ENCODE data around the gene PXDN.

PXDN gene

DNA sequence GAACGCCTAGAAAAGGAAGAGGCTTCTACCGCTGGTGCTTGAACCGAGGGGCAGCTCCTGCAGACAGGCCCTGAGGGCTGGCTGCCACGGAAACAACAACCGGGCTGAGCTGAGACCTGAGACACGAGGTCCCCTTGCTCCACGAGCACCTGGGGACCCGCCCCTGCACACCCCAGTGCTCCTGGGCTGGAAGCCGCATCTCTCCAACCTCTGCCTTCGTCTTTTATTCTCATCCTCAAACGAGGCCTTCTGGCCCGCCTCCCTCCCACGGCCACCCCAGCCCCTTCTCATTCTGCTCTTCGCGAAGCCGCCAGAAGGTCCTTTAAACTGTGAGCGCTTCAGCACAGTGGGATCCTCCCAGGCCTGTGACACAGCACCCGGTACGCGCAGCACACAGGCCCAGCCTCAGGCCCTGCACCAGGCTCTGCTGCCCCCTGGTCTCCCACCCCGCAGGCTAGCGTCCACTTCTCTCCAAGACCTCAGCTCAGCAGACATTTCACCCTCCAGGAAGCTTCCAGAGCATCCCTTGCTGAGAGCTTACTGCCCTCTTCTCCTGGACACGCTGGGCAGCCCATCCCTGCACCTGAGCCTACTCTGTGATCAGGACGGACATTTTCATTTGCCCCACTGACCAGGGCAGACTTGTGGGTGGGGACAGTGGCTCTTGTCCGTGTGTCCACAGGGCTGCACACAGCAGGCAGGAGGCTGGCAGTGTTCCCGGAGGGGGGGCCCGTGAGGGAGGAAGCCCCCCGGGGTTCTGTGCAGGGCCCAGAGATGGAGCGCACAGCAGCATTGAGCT, 149.7 kb downstream of the PXDN start:
- peak overlapping the region; percentile 96 for H3K27ac ChIP-seq (ENCODE audit: low read depth, low read length, severe bottlenecking)
- H3K36me3 ChIP-seq (ENCODE audit: control insufficient read depth, insufficient read depth, low read length), result no peaks in the 10 kb centered on the region
- WGBS, 2 experiments (ENCODE audit: insufficient coverage in 2 of 2), result 80 to 87% methylated on average over 27 of the region's 29 CpGs
- H3K4me1 ChIP-seq (ENCODE audit: control insufficient read depth, insufficient read depth, low read length, poor library complexity, severe bottlenecking), result peaks cover 37% of the 10 kb centered on the region
- no peak overlapping the region for H3K4me3 ChIP-seq (ENCODE audit: extremely low read depth, insufficient read depth, low read length, poor library complexity, severe bottlenecking)
- no peaks in the 10 kb centered on the region for H3K9me3 ChIP-seq (ENCODE audit: control insufficient read depth, low read length)

DNA sequence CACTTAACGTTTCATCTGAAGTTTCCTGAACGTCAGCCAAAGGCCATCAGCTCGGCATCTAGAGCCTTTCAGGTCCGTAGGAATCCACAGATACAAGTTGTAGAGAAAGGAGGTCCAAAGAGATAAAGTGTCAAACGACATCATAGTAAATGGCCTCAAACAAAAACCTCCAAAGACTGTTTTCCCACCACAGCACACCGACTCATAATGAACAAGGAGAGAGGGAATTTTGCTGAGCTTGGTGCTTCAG, 150.3 kb downstream of the PXDN start:
- peak overlapping the region; percentile 96 for H3K27ac ChIP-seq (ENCODE audit: low read depth, low read length, severe bottlenecking)
- H3K9me3 ChIP-seq (ENCODE audit: control insufficient read depth, low read length), result no peaks in the 10 kb centered on the region
- H3K4me1 ChIP-seq (ENCODE audit: control insufficient read depth, insufficient read depth, low read length, poor library complexity, severe bottlenecking), result peaks cover 40% of the 10 kb centered on the region
- no peaks in the 10 kb centered on the region for H3K36me3 ChIP-seq (ENCODE audit: control insufficient read depth, insufficient read depth, low read length)
- 8 to 31% methylated on average over 2 to 5 of the region's 6 CpGs for WGBS, 2 experiments (ENCODE audit: insufficient coverage in 2 of 2)
- H3K4me3 ChIP-seq (ENCODE audit: extremely low read depth, insufficient read depth, low read length, poor library complexity, severe bottlenecking), result no peak overlapping the region

DNA sequence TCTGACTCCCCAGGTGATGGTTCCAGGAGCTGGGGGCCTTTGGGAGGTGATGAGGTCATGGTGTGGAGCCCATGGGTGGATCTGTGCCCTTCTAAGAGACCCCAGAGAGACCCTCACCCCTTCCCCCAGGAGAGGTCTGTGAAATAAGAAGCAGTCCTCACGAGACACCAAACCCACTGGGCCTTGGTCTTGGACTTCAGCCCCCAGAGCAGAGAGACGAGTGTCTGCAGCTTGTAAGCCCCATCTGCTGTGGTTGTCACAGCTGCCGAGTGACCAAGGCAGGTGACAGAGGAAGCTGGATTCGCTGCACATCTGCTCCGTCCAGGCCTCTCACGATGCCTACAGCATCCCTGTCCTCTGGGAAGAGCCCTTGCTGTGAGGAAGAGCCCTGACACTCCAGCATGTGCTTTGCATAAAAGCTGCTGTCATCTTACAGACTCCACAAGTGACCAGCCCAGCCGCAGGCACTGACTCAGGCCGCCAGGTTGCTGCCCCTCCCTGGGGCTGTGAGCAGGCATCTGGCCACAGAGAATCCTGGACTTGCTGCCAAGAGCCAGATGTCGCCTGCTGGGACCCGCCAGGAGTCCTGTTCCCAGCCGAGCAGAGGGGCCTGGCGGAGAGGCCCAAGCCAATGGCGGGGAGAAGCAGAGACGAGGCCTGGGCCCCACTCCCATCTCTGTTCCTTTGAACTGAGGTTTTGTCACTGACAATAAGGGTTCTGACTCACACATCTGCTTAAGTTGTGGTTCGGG, 150.8 kb downstream of the PXDN start:
- H3K4me3 ChIP-seq (ENCODE audit: extremely low read depth, insufficient read depth, low read length, poor library complexity, severe bottlenecking), result no peak overlapping the region
- 43 to 51% methylated on average over 14 to 15 of the region's 15 CpGs for WGBS, 2 experiments (ENCODE audit: insufficient coverage in 2 of 2)
- H3K4me1 ChIP-seq (ENCODE audit: control insufficient read depth, insufficient read depth, low read length, poor library complexity, severe bottlenecking), result peaks cover 45% of the 10 kb centered on the region
- H3K36me3 ChIP-seq (ENCODE audit: control insufficient read depth, insufficient read depth, low read length), result no peaks in the 10 kb centered on the region
- no peaks in the 10 kb centered on the region for H3K9me3 ChIP-seq (ENCODE audit: control insufficient read depth, low read length)
- H3K27ac ChIP-seq (ENCODE audit: low read depth, low read length, severe bottlenecking), result peak overlapping the region; percentile 96

DNA sequence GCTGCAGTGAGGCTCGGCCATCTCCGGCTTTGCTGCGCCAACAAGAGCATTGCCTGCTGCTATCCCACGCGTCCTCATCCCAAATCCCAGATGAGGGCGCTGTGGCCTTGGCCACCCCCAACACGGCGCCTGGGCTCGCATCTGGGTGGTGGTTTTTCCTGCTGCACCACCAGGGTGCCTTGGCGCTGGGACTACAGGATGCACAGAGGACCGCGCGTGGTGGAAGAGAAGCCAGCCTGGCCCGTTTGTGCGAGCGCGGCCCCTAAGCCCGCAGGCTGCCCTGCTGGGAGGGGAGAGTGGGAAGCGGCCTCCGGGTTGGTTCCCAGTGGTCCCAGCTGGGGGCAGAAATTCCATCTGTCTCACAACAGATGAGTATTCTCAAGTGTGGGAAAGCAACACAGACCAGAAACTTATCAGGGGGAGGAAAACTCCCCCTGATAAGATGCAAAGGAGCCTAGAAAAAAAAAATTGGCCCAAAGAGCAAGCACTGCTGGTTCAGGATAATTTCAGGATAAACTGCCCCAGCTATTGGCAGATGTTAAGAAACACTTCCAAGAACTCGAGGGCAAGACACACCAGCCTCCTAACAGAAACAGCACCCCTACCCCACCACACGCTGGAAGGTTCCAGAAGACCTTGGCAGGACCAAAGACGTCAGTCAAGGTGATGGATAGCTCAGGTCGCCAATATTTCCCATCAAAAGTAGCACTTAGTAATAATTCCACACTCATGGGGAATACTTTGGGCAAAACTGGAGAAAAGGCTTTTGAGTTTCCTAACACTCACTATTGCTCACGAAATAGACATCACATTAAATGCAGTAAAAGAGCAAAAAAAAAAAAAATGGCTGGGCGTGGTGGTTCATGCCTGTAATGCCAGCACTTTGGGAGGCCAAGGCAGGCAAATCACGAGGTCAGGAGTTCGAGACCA, 152.1 kb downstream of the PXDN start:
- Histone ChIP-seq H3K36me3 (ENCODE audit: control insufficient read depth, insufficient read depth, low read length) (no peaks in the 10 kb centered on the region), H3K4me3 (ENCODE audit: extremely low read depth, insufficient read depth, low read length, poor library complexity, severe bottlenecking) (no peak overlapping the region), H3K27ac (ENCODE audit: low read depth, low read length, severe bottlenecking) (peak overlapping the region; percentile 80), H3K9me3 (ENCODE audit: control insufficient read depth, low read length) (no peaks in the 10 kb centered on the region), H3K4me1 (ENCODE audit: control insufficient read depth, insufficient read depth, low read length, poor library complexity, severe bottlenecking) (peaks cover 47% of the 10 kb centered on the region)
- WGBS, 2 experiments (ENCODE audit: insufficient coverage in 2 of 2), result 24% methylated on average over 21 to 23 of the region's 28 CpGs

DNA sequence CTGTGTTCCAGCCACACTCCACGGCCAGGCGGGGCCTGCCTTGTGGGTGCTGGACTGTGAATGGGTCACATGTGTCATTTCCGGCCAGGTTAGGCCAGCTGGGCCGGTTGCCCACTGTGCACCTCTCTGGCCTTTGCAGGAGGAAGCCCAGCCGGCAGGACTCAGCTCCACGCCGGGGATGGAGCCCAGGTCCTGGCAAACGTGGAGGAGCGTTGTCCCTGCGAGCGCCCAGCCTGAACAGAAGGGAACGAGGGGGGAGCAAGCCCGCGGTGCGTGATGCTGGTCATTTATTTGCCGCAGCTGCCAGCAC, 152.9 kb downstream of the PXDN start:
- no peaks in the 10 kb centered on the region for H3K36me3 ChIP-seq (ENCODE audit: control insufficient read depth, insufficient read depth, low read length)
- no peak overlapping the region for H3K4me3 ChIP-seq (ENCODE audit: extremely low read depth, insufficient read depth, low read length, poor library complexity, severe bottlenecking)
- peak overlapping the region; percentile 80 for H3K27ac ChIP-seq (ENCODE audit: low read depth, low read length, severe bottlenecking)
- H3K4me1 ChIP-seq (ENCODE audit: control insufficient read depth, insufficient read depth, low read length, poor library complexity, severe bottlenecking), result peaks cover 47% of the 10 kb centered on the region
- 76 to 88% methylated on average over 16 of the region's 16 CpGs for WGBS, 2 experiments (ENCODE audit: insufficient coverage in 2 of 2)
- H3K9me3 ChIP-seq (ENCODE audit: control insufficient read depth, low read length), result no peaks in the 10 kb centered on the region

DNA sequence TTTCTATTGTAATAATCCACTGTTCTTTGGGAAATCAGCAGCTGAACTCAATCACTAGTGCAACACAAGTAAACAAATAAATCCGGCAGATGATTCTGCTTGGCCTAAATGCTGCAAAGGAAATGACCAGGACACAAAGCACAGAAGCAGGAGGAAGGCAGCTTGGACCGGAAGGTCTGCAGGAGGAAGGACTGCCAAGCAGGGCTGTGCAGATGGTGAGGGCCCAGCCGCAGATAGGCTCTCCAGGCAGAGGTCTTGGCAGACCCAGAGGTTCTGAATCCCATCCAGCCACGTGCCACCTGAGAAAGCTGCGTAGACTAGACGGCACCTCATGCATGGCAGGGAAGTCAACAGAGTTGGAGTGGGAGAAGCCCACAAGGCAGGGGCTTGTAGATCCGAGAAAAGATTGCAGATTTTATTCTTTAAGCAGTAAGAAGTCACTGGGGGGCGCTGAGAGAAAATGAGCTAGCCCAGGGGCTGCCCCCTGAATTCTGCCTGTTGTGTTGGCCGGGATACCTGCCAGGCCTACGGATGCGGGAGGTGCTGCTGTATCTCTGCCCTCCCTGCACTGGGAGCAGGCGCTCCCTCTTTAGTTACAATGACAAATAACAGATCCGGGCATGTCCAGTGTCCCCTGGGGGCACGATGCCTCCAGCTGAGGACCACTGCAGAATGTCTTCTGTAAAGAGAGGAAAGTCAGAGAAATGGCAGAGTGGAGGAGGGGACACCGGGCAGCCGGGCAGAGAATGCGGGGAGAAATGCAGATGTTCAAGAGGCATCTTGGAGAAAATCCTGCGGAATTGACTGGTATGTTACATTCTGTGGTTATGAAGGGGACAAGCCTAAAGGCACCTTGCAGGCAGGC, 153.5 kb downstream of the PXDN start:
- Histone ChIP-seq H3K36me3 (ENCODE audit: control insufficient read depth, insufficient read depth, low read length) (no peaks in the 10 kb centered on the region), H3K9me3 (ENCODE audit: control insufficient read depth, low read length) (no peaks in the 10 kb centered on the region), H3K4me1 (ENCODE audit: control insufficient read depth, insufficient read depth, low read length, poor library complexity, severe bottlenecking) (peaks cover 47% of the 10 kb centered on the region), H3K27ac (ENCODE audit: low read depth, low read length, severe bottlenecking) (no peak overlapping the region), H3K4me3 (ENCODE audit: extremely low read depth, insufficient read depth, low read length, poor library complexity, severe bottlenecking) (no peak overlapping the region)
- WGBS, 2 experiments (ENCODE audit: insufficient coverage in 2 of 2), result 67 to 71% methylated on average over 16 to 18 of the region's 18 CpGs

DNA sequence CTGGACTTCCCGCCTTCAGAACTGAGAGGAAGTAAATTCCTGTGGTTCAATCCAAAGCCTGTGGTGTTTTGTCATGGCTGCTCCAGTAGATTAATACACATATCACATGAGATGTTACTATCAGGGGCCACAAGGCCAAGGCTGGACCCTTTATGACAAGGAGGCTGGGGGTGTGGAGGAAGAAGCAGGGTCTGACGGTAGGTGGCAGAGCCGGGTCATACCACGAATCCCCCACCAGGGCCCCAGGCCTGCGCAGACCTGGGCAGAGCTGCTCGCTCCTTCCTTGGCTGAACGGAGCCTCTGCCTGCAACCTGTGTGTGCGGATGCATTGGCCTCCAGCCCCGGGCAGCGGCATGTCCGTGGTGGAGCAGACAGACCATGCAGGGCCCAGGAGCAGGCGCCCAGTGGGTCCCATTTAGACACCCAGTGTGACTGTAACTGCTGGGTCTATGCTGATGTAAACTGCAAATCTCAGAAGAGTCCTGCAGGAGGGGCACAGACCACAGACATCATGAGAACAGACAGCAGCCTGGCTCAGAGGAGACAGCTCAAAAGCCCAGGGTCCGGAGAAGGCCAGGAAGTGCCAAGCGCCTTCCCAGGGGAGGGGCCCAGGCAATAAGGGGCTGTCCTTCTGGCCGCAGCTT, 155.2 kb downstream of the PXDN start:
- H3K27ac ChIP-seq (ENCODE audit: low read depth, low read length, severe bottlenecking), result peak overlapping the region; percentile 39
- no peaks in the 10 kb centered on the region for H3K9me3 ChIP-seq (ENCODE audit: control insufficient read depth, low read length)
- 69 to 74% methylated on average over 10 to 13 of the region's 15 CpGs for WGBS, 2 experiments (ENCODE audit: insufficient coverage in 2 of 2)
- H3K36me3 ChIP-seq (ENCODE audit: control insufficient read depth, insufficient read depth, low read length), result no peaks in the 10 kb centered on the region
- peaks cover 36% of the 10 kb centered on the region for H3K4me1 ChIP-seq (ENCODE audit: control insufficient read depth, insufficient read depth, low read length, poor library complexity, severe bottlenecking)
- H3K4me3 ChIP-seq (ENCODE audit: extremely low read depth, insufficient read depth, low read length, poor library complexity, severe bottlenecking), result no peak overlapping the region

DNA sequence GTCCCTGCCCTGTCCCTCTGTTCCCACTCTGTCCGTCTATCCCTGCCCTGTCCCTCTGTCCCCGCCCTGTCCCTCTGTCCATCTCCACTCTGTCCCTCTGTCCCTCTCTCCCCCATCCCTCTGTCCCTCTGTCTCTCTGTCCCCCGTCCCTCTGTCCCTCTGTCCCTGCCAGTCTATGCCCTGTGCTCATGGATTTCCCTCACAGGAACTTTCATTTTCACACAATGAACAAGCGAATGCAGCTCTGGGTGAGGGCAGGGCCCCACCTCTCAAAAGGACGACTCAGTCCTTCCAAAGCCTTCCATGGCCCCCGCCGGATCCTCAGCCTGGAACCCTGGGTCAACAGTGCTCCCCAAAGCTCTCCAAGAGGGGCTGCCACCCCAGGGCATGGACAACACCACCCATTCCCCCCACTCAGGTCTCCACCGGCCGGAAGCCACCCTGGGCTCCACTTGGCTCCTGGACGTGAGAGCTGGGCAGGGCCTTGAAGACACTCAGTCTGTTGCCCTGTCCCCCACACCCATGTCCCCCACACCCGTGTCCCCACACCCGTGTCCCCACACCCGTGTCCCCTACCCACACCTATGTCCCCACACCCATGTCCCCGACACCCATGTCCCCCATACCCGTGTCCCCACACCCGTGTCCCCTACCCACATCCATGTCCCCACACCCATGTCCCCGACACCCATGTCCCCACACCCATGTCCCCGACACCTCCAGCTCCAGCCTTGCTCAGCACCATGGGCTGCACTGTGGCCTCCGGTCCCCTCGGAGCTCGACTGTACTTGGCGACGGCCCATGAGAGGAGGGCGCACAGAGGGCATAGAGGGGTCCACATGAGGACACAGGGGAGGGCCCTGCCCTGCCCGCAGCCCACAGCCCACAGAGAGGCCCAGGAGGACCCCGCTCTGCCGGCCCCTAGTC, 156.0 kb downstream of the PXDN start:
- Histone ChIP-seq H3K9me3 (ENCODE audit: control insufficient read depth, low read length) (no peaks in the 10 kb centered on the region), H3K36me3 (ENCODE audit: control insufficient read depth, insufficient read depth, low read length) (no peaks in the 10 kb centered on the region), H3K4me1 (ENCODE audit: control insufficient read depth, insufficient read depth, low read length, poor library complexity, severe bottlenecking) (peaks cover 31% of the 10 kb centered on the region), H3K27ac (ENCODE audit: low read depth, low read length, severe bottlenecking) (no peak overlapping the region), H3K4me3 (ENCODE audit: extremely low read depth, insufficient read depth, low read length, poor library complexity, severe bottlenecking) (no peak overlapping the region)
- 91 to 92% methylated on average over 16 to 26 of the region's 27 CpGs for WGBS, 2 experiments (ENCODE audit: insufficient coverage in 2 of 2)
